Measurements from ENCODE around the gene LRRC1.

The LRRC1 gene

GRCh38 chr6:53794720-53795339 lies at the start of gene LRRC1:
Gene LRRC1, plus strand, starts transcription at chr6:53795005. Its CDS starts 252 bp downstream, at chr6:53795257.
- peaks cover 2% of the 10 kb centered on the region for H3K36me3 Mint-ChIP-seq
- peak; percentile 89 for DNase-seq
- peaks cover 35% of the 10 kb centered on the region for H3K4me1 Mint-ChIP-seq
- CTCF ChIA-PET: interaction anchor here (0.8 to 1.5 kb wide), 4 partner anchors 66 to 172 kb away, joined by 3 to 6 read pairs (median 4); no protein-coding TSS in a partner anchor
- peak within 1 kb of the TSS; percentile 85 for H3K27ac Mint-ChIP-seq
- H3K27me3 Mint-ChIP-seq: peaks cover 53% of the 10 kb centered on the region
- no peaks in the 10 kb centered on the region for H3K9me3 Mint-ChIP-seq
- peak within 1 kb of the TSS; percentile 95 for H3K4me3 Mint-ChIP-seq

- Mint-ChIP-seq H3K27me3 (no peaks in the 10 kb centered on the region), H3K4me1 (peaks cover 4% of the 10 kb centered on the region), H3K4me3 (no peak overlapping the region), H3K36me3 (no peaks in the 10 kb centered on the region), H3K9me3 (no peaks in the 10 kb centered on the region), H3K27ac (no peak overlapping the region)
- CTCF ChIA-PET: no interaction called here
- no peak for DNase-seq
Observed at GRCh38 chr6:53746442-53747103, 48.2 kb upstream of the LRRC1 start.

- no peaks in the 10 kb centered on the region for H3K9me3 Mint-ChIP-seq
- no peaks in the 10 kb centered on the region for H3K4me1 Mint-ChIP-seq
- H3K27me3 Mint-ChIP-seq: no peaks in the 10 kb centered on the region
- DNase-seq: no peak
- H3K36me3 Mint-ChIP-seq: no peaks in the 10 kb centered on the region
- H3K27ac Mint-ChIP-seq: no peak overlapping the region
- H3K4me3 Mint-ChIP-seq: no peak overlapping the region
- CTCF ChIA-PET: interaction anchor here (1.3 kb wide), 1 partner anchor 12 kb away, joined by 3 read pairs; no protein-coding TSS in a partner anchor
Observed at GRCh38 chr6:53750052-53750650, 44.7 kb upstream of the LRRC1 start.

- Mint-ChIP-seq H3K27ac (no peak overlapping the region), H3K36me3 (no peaks in the 10 kb centered on the region)
- DNase-seq: no peak
Observed at GRCh38 chr6:53751417-53751816, 43.4 kb upstream of the LRRC1 start.

DNA sequence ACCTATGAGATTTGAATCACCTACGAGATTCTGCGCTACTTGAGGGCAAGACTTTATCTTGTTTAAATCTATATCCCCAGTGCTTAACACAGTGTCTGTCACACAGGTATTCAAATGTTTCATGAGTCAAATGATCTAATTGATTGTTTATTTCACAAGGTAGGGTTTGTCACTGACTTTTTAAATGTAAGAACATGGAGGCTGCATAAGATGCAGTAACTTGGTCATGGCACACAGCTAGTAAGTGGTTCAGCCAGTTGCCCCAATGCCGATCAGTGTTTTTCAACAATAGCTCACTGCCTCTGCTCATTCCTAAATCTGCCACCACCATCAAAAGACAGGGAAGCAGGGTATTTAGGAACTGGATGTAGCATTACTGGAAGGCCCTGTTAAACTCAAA lies 42.4 kb upstream of the LRRC1 start:
- Mint-ChIP-seq H3K4me1 (no peaks in the 10 kb centered on the region), H3K36me3 (no peaks in the 10 kb centered on the region)
- CTCF ChIA-PET: no interaction called here

More at GRCh38 chr6:53751417-53751816, 43.4 kb upstream of the LRRC1 start:
- H3K4me3 Mint-ChIP-seq: no peak overlapping the region
- no peaks in the 10 kb centered on the region for H3K27me3 Mint-ChIP-seq
- no peaks in the 10 kb centered on the region for H3K9me3 Mint-ChIP-seq
- no peaks in the 10 kb centered on the region for H3K4me1 Mint-ChIP-seq
- CTCF ChIA-PET: interaction anchor here (0.8 kb wide), 1 partner anchor 23 kb away, joined by 3 read pairs; no protein-coding TSS in a partner anchor

DNA sequence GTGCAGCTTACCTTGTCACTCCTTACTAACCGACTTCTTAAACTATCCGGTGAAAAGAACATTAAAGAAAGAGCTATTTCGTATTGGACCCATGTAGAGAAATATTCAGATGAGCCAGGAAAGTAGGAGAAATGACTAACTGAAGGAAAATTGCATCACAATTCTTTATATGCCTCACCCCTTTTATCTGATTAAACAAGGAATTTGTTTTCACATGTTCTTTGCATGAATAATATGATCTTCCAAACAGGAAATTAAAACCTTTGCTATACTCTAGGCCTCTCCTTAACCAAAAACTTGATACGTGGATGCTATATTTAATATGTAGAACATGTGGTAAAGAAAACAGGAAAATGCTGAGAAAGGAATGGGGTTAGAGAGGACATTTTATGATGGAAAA lies 41.9 kb upstream of the LRRC1 start:
- Mint-ChIP-seq H3K4me3 (no peak overlapping the region), H3K4me1 (no peaks in the 10 kb centered on the region), H3K27ac (no peak overlapping the region), H3K9me3 (no peaks in the 10 kb centered on the region), H3K27me3 (no peaks in the 10 kb centered on the region), H3K36me3 (no peaks in the 10 kb centered on the region)
- CTCF ChIA-PET: no interaction called here
- no peak for DNase-seq

More for the DNA sequence above, 42.4 kb upstream of the LRRC1 start:
- Mint-ChIP-seq H3K9me3 (no peaks in the 10 kb centered on the region), H3K4me3 (no peak overlapping the region), H3K27me3 (no peaks in the 10 kb centered on the region), H3K27ac (no peak overlapping the region)
- no peak for DNase-seq

DNA sequence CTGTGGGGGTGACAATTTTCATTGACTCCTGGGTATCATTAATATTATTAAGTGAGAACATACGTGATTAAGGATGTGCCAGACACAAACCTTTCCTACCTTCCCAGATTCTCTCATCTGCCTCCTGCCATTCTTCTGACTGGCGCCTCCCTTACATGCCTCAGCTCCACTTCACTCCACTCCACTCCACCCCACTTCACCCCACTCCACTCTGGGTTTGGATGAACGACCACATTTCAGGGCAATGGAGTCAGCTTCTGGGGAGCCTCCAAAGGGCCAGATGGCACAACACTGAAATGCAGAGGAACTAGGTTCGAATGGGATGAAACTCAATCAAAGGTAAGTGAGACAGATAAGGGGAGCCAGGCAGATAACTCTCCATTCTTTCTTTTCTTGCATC lies 40.5 kb upstream of the LRRC1 start:
- Mint-ChIP-seq H3K36me3 (no peaks in the 10 kb centered on the region), H3K4me1 (no peaks in the 10 kb centered on the region), H3K9me3 (no peaks in the 10 kb centered on the region), H3K27ac (no peak overlapping the region), H3K27me3 (no peaks in the 10 kb centered on the region), H3K4me3 (no peak overlapping the region)
- no peak for DNase-seq
- CTCF ChIA-PET: no interaction called here

- Mint-ChIP-seq H3K27ac (no peak overlapping the region), H3K27me3 (no peaks in the 10 kb centered on the region)
- CTCF ChIA-PET: no interaction called here
Observed at GRCh38 chr6:53756396-53756795, 38.4 kb upstream of the LRRC1 start.

GRCh38 chr6:53758496-53758895 lies 36.3 kb upstream of the LRRC1 start:
- Mint-ChIP-seq H3K9me3 (no peaks in the 10 kb centered on the region), H3K27ac (no peak overlapping the region), H3K27me3 (no peaks in the 10 kb centered on the region), H3K4me1 (no peaks in the 10 kb centered on the region), H3K36me3 (no peaks in the 10 kb centered on the region), H3K4me3 (no peak overlapping the region)
- CTCF ChIA-PET: no interaction called here
- DNase-seq: no peak

More at GRCh38 chr6:53756396-53756795, 38.4 kb upstream of the LRRC1 start:
- Mint-ChIP-seq H3K9me3 (no peaks in the 10 kb centered on the region), H3K36me3 (no peaks in the 10 kb centered on the region), H3K4me1 (no peaks in the 10 kb centered on the region), H3K4me3 (no peak overlapping the region)
- no peak for DNase-seq

GRCh38 chr6:53761036-53761435 lies 33.8 kb upstream of the LRRC1 start:
- no peaks in the 10 kb centered on the region for H3K36me3 Mint-ChIP-seq
- CTCF ChIA-PET: interaction anchor here (0.6 kb wide), 1 partner anchor 101 kb away, joined by 3 read pairs; no protein-coding TSS in a partner anchor

DNA sequence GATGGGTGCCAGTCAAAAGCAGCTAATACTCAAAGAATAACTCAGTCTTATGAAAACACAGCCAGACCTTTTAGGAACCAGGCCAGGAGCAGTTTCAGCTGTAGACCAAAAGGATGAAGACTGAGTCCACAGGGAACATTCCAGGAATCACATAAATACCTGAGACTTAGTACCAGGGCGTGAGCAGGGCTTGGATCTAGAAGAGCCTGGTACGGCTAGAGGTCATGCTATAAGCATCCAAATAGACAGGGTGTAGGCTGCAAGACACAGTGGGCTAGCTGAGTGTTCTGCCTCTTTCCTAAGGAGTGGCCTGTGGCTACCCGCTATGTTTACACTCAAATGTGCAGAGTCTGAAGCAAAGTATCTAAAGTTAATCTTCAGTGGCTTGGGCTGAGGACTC lies 29.5 kb upstream of the LRRC1 start:
- CTCF ChIA-PET: no interaction called here
- no peak overlapping the region for H3K4me3 Mint-ChIP-seq
- peaks cover 3% of the 10 kb centered on the region for H3K27me3 Mint-ChIP-seq
- H3K36me3 Mint-ChIP-seq: no peaks in the 10 kb centered on the region
- DNase-seq: no peak
- no peak overlapping the region for H3K27ac Mint-ChIP-seq
- H3K4me1 Mint-ChIP-seq: no peaks in the 10 kb centered on the region
- H3K9me3 Mint-ChIP-seq: no peaks in the 10 kb centered on the region

More at GRCh38 chr6:53761036-53761435, 33.8 kb upstream of the LRRC1 start:
- H3K27me3 Mint-ChIP-seq: peaks cover 3% of the 10 kb centered on the region
- no peak overlapping the region for H3K4me3 Mint-ChIP-seq
- no peaks in the 10 kb centered on the region for H3K4me1 Mint-ChIP-seq
- no peak overlapping the region for H3K27ac Mint-ChIP-seq
- no peak for DNase-seq
- no peaks in the 10 kb centered on the region for H3K9me3 Mint-ChIP-seq

GRCh38 chr6:53766930-53767329 lies 27.9 kb upstream of the LRRC1 start:
- no peaks in the 10 kb centered on the region for H3K9me3 Mint-ChIP-seq
- no peak for DNase-seq
- H3K4me1 Mint-ChIP-seq: no peaks in the 10 kb centered on the region
- no peak overlapping the region for H3K4me3 Mint-ChIP-seq
- H3K27ac Mint-ChIP-seq: no peak overlapping the region
- CTCF ChIA-PET: no interaction called here
- H3K36me3 Mint-ChIP-seq: no peaks in the 10 kb centered on the region
- peaks cover 7% of the 10 kb centered on the region for H3K27me3 Mint-ChIP-seq

DNA sequence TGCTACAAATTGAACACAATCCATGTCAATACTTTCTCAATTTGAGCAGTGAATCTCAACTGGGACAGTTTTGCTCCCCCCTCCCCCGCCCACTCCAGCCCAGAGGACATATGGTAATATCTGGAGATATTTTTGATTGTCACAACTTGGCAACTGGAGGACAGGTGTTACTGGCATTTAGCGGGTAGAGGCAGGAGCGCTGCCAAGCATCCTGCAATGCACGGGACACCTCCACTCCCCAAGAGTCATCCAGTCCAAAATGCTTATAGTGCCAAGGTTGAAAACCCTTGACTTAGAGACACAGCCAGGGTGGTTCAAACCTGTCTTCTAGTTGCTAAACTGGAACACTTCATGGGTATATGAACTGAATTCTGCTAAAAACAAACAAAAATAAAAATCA lies 26.9 kb upstream of the LRRC1 start:
- Mint-ChIP-seq H3K27ac (no peak overlapping the region), H3K4me1 (no peaks in the 10 kb centered on the region), H3K9me3 (no peaks in the 10 kb centered on the region), H3K4me3 (no peak overlapping the region), H3K36me3 (no peaks in the 10 kb centered on the region), H3K27me3 (peaks cover 9% of the 10 kb centered on the region)
- CTCF ChIA-PET: no interaction called here
- DNase-seq: no peak

DNA sequence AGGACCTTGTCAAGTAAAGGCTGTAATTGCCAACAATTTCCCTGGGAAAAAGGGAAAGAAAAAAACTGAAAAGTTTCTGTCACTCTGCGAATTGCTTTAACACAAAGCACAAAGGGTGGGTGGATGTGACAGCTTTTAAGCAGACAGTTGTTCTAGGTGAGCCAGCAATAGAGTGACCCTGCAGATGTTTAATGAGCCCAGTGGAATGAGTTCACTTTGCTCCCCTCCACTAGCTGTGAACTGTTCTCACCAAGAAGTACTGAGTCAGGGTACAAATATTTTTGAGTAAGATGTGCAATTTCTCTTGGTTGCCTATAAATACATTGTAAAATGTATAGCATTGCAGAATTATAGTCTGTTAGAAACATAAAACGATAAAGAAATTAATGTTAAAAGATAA lies 26.2 kb upstream of the LRRC1 start:
- peaks cover under 1% of the 10 kb centered on the region for H3K9me3 Mint-ChIP-seq
- CTCF ChIA-PET: no interaction called here

GRCh38 chr6:53770780-53771249 lies 24.0 kb upstream of the LRRC1 start:
- Mint-ChIP-seq H3K27ac (no peak overlapping the region), H3K4me1 (no peaks in the 10 kb centered on the region), H3K27me3 (peaks cover 22% of the 10 kb centered on the region), H3K36me3 (no peaks in the 10 kb centered on the region), H3K9me3 (peaks cover 4% of the 10 kb centered on the region), H3K4me3 (no peak overlapping the region)
- CTCF ChIA-PET: no interaction called here
- no peak for DNase-seq

More for the DNA sequence above, 26.2 kb upstream of the LRRC1 start:
- no peak for DNase-seq
- Mint-ChIP-seq H3K4me1 (no peaks in the 10 kb centered on the region), H3K27ac (no peak overlapping the region), H3K4me3 (no peak overlapping the region), H3K36me3 (no peaks in the 10 kb centered on the region), H3K27me3 (peaks cover 9% of the 10 kb centered on the region)
